K562 (cell line): ENCODE data around the gene TLCD5. TPM values are rescaled to one million over a fixed set of nuclear protein-coding genes. Genes with fewer than 3 reads are reported as not detected.

Experiments
- AFF4 ChIP-seq: sonication (generic); formaldehyde crosslinking; IDR thresholded peaks from 2 replicates; pipeline ENCODE4 v1.8.0; 2023; ENCODE audit warnings: mild to moderate bottlenecking, missing genetic modification reagents
- ASH1L ChIP-seq: fragments of 450-650 bp; IDR thresholded peaks from 2 replicates; pipeline ENCODE4 v1.6.1; 2018; ENCODE audit warnings: borderline replicate concordance, mild to moderate bottlenecking, low read depth; ENCODE audit not compliant: partially characterized antibody
- ATF2 ChIP-seq: sonication (generic); formaldehyde crosslinking; IDR thresholded peaks from 2 replicates; pipeline ENCODE4 v1.8.1; 2022; ENCODE audit warnings: missing genetic modification reagents
- ATF4 ChIP-seq: fragments of 450-650 bp; formaldehyde crosslinking; IDR thresholded peaks from 2 replicates; pipeline ENCODE4 v1.4.0; 2022; ENCODE audit warnings: mild to moderate bottlenecking, moderate library complexity
- CREB1 ChIP-seq, 2 experiments: sonication (generic) in 1 of 2; formaldehyde crosslinking in 1 of 2; IDR thresholded peaks; 2 replicates each; pipeline versions ENCODE4 v1.6.1 to v1.8.0; 2012 to 2022; ENCODE audit warnings: inconsistent platforms in 1 of 2, mild to moderate bottlenecking in 1 of 2, missing genetic modification reagents in 1 of 2, moderate library complexity in 1 of 2
- ELK1 ChIP-seq: sonication (generic); formaldehyde crosslinking; IDR thresholded peaks from 2 replicates; pipeline ENCODE4 v1.8.1; 2022; ENCODE audit warnings: missing genetic modification reagents
- FOXK2 ChIP-seq, 2 experiments: fragments of 450-650 bp; IDR thresholded peaks in 1 of 2; conservative IDR thresholded peaks in 1 of 2; 2 replicates each; pipeline ENCODE4 v1.6.1; 2016; ENCODE audit warnings: low read depth in 2 of 2, mild to moderate bottlenecking in 1 of 2
- KHSRP ChIP-seq: fragments of 450-650 bp; IDR thresholded peaks from 2 replicates; pipeline ENCODE4 v1.6.1; 2017
- NR2C1 ChIP-seq, 2 experiments: fragments of 450-650 bp; IDR thresholded peaks; 2 replicates each; pipeline ENCODE4 v1.6.1; 2017; ENCODE audit warnings: mild to moderate bottlenecking in 2 of 2, antibody characterized with exemption in 1 of 2, inconsistent platforms in 1 of 2, missing compliant biosample characterization in 1 of 2, missing genetic modification characterization in 1 of 2
- RBM17 ChIP-seq: fragments of 200-400 bp; formaldehyde crosslinking; IDR thresholded peaks from 2 replicates; pipeline ENCODE4 v1.6.1; 2017; ENCODE audit warnings: low read depth, mild to moderate bottlenecking, low read length, borderline replicate concordance
- RFX5 ChIP-seq: IDR thresholded peaks from 2 replicates; pipeline ENCODE4 v1.6.1; 2011; ENCODE audit warnings: low read depth, mild to moderate bottlenecking, improper control_type of control experiment, low read length
- SFPQ ChIP-seq: fragments of 200-400 bp; formaldehyde crosslinking; IDR thresholded peaks from 2 replicates; pipeline ENCODE4 v1.6.1; 2017; ENCODE audit warnings: mild to moderate bottlenecking, low read depth, low read length, moderate library complexity
- SNAPC5 ChIP-seq: fragments of 250-450 bp; sonication (Bioruptor Pico); IDR thresholded peaks from 2 replicates; pipeline ENCODE4 v1.8.0; 2021; ENCODE audit warnings: moderate library complexity, mild to moderate bottlenecking, inconsistent platforms
- TBL1XR1 ChIP-seq, 2 experiments: IDR thresholded peaks; 2 replicates each; pipeline ENCODE4 v1.6.1; 2012; ENCODE audit warnings: improper control_type of control experiment in 2 of 2, low read length in 2 of 2, mild to moderate bottlenecking in 1 of 2
- ZNF311 ChIP-seq: fragments of 250-450 bp; sonication (Bioruptor Pico); IDR thresholded peaks from 2 replicates; pipeline ENCODE4 v1.4.0; 2020; ENCODE audit warnings: mild to moderate bottlenecking, moderate library complexity
- ZNF561 ChIP-seq: fragments of 450-650 bp; formaldehyde crosslinking; conservative IDR thresholded peaks from 2 replicates; pipeline ENCODE4 v1.4.0; 2020; ENCODE audit warnings: mild to moderate bottlenecking, moderate library complexity
- polyA plus RNA-seq, 8 experiments: library from polyadenylated mRNA; depleted of rRNA in 4 of 8; stranded (reverse) in 5 of 8; unstranded in 3 of 8; fragments of >200 nt; fragmentation: Nextera tagmentation in 2 of 8; fragmentation: Illumina TruSeq in 1 of 8; extraction: Ambion mirVana in 2 of 8; extraction: Trizol in 1 of 8; gene quantifications; 2 replicates each; pipeline versions ENCODE4 v1.2.1 to v1.2.3, GENCODE V29; 2011 to 2014; ENCODE audit warnings: inconsistent platforms in 1 of 8, missing spikeins in 1 of 8
- total RNA-seq, 7 experiments: library from RNA; depleted of rRNA in 6 of 7; stranded (reverse); fragments of >200 nt in 6 of 7; fragmentation: Illumina TruSeq in 2 of 7; extraction: Trizol in 2 of 7; gene quantifications; 2 replicates each; pipeline versions ENCODE4 v1.2.1 to v1.2.3, GENCODE V29; 2011 to 2021; ENCODE audit warnings: low replicate concordance in 1 of 7

TLCD5 gene
- total and polyA plus RNA-seq, 9 of the 15 experiments (the other 6 are each of a cell fraction or from before 2014, with no cell fraction given) = 0.94 to 5.1 (median 1.6) TPM

GRCh38 chr11:120335908-120336640 lies 11.0 kb downstream of the TLCD5 start, which contains the start of gene ARHGEF12 (continued):
- TF ChIP-seq ELK1 (CRISPR knock-in tag) = no peak
- peak in 1 of 2 experiments; percentile 36; a peak in 1 of 4 replicates for TF ChIP-seq TBL1XR1 (IDR thresholded peaks at IDR 0.05; ENCODE audit: low read length in 2 of 2)
- no peak for TF ChIP-seq RFX5
- 0 out of 2 replicates have a peak, but pooled peaks have one; percentile 17 for TF ChIP-seq AFF4 (CRISPR knock-in tag)
- TF ChIP-seq NR2C1 (IDR thresholded peaks at IDR 0.05) = no peak
- TF ChIP-seq NR2C1 (tag; IDR thresholded peaks at IDR 0.05) = no peak
- no peak for TF ChIP-seq ATF4 (CRISPR knock-in tag)
- TF ChIP-seq RBM17 = no peak
- TF ChIP-seq ASH1L = no peak
- no peak for TF ChIP-seq KHSRP
- peak; percentile 39; the same call in 1 of the 2 replicates for TF ChIP-seq CREB1 (IDR thresholded peaks at IDR 0.05)
- peak; percentile 32; the same call in 1 of the 2 replicates for TF ChIP-seq CREB1 (CRISPR knock-in tag; IDR thresholded peaks at IDR 0.05)
- no peak for TF ChIP-seq SFPQ
- TF ChIP-seq ZNF561 (CRISPR knock-in tag) = no peak
- TF ChIP-seq SNAPC5 (CRISPR knock-in tag) = no peak
- TF ChIP-seq ATF2 (CRISPR knock-in tag) = no peak
- peak in 1 of 2 experiments; percentile 30; a peak in 1 of 4 replicates for TF ChIP-seq FOXK2 (conservative IDR thresholded peaks at IDR 0.05 in 1 of 2, IDR thresholded peaks at IDR 0.05 in 1 of 2; ENCODE audit: low read depth in 2 of 2)
- TF ChIP-seq ZNF311 = no peak
